Endodermal cell (in vitro differentiated cells): ENCODE results near the gene SEC31A. TPM values are rescaled to one million over a fixed set of nuclear protein-coding genes. Genes with fewer than 3 reads are reported as not detected.
"Not testable (repeated sequence)": the region's sequence is repeated elsewhere in the genome, so short reads cannot be mapped to it uniquely, and the experiment has no call there.

ENCODE experiments used
- DNase-seq: peaks from one replicate; pipeline ENCODE4 v3.0.0-alpha.2; 2017
- H3K27ac ChIP-seq: 2 replicates; pipeline ENCODE4 v1.5.1; 2013; ENCODE audit warnings: mild to moderate bottlenecking, low read depth, low read length, moderate library complexity
- H3K27me3 ChIP-seq: 2 replicates; pipeline ENCODE4 v1.6.1; 2013; ENCODE audit warnings: mild to moderate bottlenecking, low read length, moderate library complexity; ENCODE audit not compliant: insufficient read depth, control insufficient read depth, poor library complexity, severe bottlenecking
- H3K36me3 ChIP-seq: 2 replicates; pipeline ENCODE4 v1.7.0; 2013; ENCODE audit warnings: mild to moderate bottlenecking, low read length, moderate library complexity; ENCODE audit not compliant: control insufficient read depth, insufficient read depth
- H3K4me1 ChIP-seq: one replicate; pipeline ENCODE4 v1.7.0; 2013; ENCODE audit warnings: low read length; ENCODE audit not compliant: control insufficient read depth, insufficient read depth
- H3K4me3 ChIP-seq: 2 replicates; pipeline ENCODE4 v1.5.1; 2013; ENCODE audit warnings: mild to moderate bottlenecking, low read length, moderate library complexity
- H3K9ac ChIP-seq: 2 replicates; pipeline ENCODE4 v1.6.1; 2013; ENCODE audit warnings: mild to moderate bottlenecking, low read length, moderate library complexity; ENCODE audit not compliant: poor library complexity, severe bottlenecking; ENCODE audit errors: extremely low read depth
- H3K9me3 ChIP-seq: 2 replicates; pipeline ENCODE4 v1.6.1; 2013; ENCODE audit warnings: mild to moderate bottlenecking, low read length, moderate library complexity; ENCODE audit not compliant: control insufficient read depth
- H3K27ac Mint-ChIP-seq: 2 replicates; pipeline ENCODE4 v1.8.0; 2020; ENCODE audit warnings: mixed read lengths
- H3K27me3 Mint-ChIP-seq: 2 replicates; pipeline ENCODE4 v1.8.0; 2021; ENCODE audit warnings: mild to moderate bottlenecking, mixed read lengths; ENCODE audit not compliant: insufficient read depth
- H3K36me3 Mint-ChIP-seq: 2 replicates; pipeline ENCODE4 v1.8.0; 2020; ENCODE audit warnings: low read depth, mixed read lengths
- H3K4me1 Mint-ChIP-seq: 2 replicates; pipeline ENCODE4 v1.8.0; 2020; ENCODE audit warnings: mixed read lengths
- H3K4me3 Mint-ChIP-seq: 2 replicates; pipeline ENCODE4 v1.8.0; 2020; ENCODE audit warnings: mild to moderate bottlenecking, moderate library complexity, mixed read lengths
- H3K9me3 Mint-ChIP-seq: 2 replicates; pipeline ENCODE4 v1.8.0; 2020; ENCODE audit warnings: mild to moderate bottlenecking, mixed read lengths
- CTCF ChIP-seq: fragments of 200-600 bp; sonication (generic); conservative IDR thresholded peaks from 2 replicates; pipeline ENCODE4 v1.5.0; 2021; ENCODE audit warnings: antibody characterized with exemption, mild to moderate bottlenecking
- WGBS, 2 experiments: methylation state at CpG; one replicate each; pipeline versions ENCODE4 v1.1.5 to v1.1.7; 2013; ENCODE audit warnings: missing lambda C conversion rate in 2 of 2, mixed read lengths in 1 of 2; ENCODE audit not compliant: insufficient coverage in 1 of 2, insufficient read length in 1 of 2; 5-methylcytosine and 5-hydroxymethylcytosine counted together
- total RNA-seq, 2 donors: library from RNA; stranded (reverse); fragmentation: NEBNext Ultra II Directional in 1 of 2; extraction: Animal tissue kit (Norgen Biotek cat#: 25700) in 1 of 2; gene quantifications; 2 replicates in 1 of 2; 3 replicates in 1 of 2; pipeline ENCODE4 v1.2.1, GENCODE V29; 2021

SEC31A gene
- total RNA-seq, 2 donors from 2014 or later: 166 to 182 TPM

DNA sequence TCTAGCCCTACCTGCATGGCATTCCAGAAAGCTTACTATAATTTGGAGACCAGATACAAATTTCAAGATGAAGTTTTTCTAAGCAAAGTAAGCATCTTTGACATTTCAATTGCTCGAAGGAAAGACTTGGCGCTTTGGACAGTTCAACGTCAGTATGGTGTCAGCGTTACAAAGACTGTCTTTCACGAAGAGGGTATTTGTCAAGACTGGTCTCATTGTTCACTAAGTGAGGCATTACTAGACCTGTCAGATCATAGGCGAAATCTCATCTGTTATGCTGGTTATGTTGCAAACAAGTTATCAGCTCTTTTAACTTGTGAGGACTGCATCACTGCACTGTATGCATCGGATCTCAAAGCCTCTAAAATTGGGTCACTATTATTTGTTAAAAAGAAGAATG, 27.1 kb upstream of the SEC31A start:
- Mint-ChIP-seq H3K9me3 (no peaks in the 10 kb centered on the region), H3K27me3 (no peaks in the 10 kb centered on the region), H3K4me3 (no peak overlapping the region), H3K27ac (no peak overlapping the region), H3K36me3 (peaks cover 26% of the 10 kb centered on the region), H3K4me1 (no peaks in the 10 kb centered on the region)
- Histone ChIP-seq H3K27ac (no peak overlapping the region), H3K4me1 (no peaks in the 10 kb centered on the region), H3K9ac (no peak overlapping the region), H3K36me3 (peaks cover 30% of the 10 kb centered on the region), H3K9me3 (no peaks in the 10 kb centered on the region), H3K27me3 (no peaks in the 10 kb centered on the region), H3K4me3 (no peak overlapping the region)
- TF ChIP-seq CTCF: no peak
- DNase-seq: no peak
- WGBS, 2 experiments: 94 to 98% methylated on average over 7 of the region's 7 CpGs

GRCh38 chr4:82913968-82914367, 23.0 kb upstream of the SEC31A start:
- peaks cover 49% of the 10 kb centered on the region for H3K36me3 Mint-ChIP-seq

GRCh38 chr4:82913305-82913704, 22.4 kb upstream of the SEC31A start:
- H3K4me3 ChIP-seq: no peak overlapping the region
- Mint-ChIP-seq H3K27me3 (no peaks in the 10 kb centered on the region), H3K36me3 (peaks cover 47% of the 10 kb centered on the region), H3K27ac (no peak overlapping the region), H3K9me3 (no peaks in the 10 kb centered on the region), H3K4me3 (no peak overlapping the region), H3K4me1 (no peaks in the 10 kb centered on the region)
- no peaks in the 10 kb centered on the region for H3K27me3 ChIP-seq
- peaks cover 55% of the 10 kb centered on the region for H3K36me3 ChIP-seq
- DNase-seq: no peak
- H3K4me1 ChIP-seq: no peaks in the 10 kb centered on the region
- H3K9ac ChIP-seq: no peak overlapping the region
- TF ChIP-seq CTCF: no peak
- WGBS, 2 experiments: 83% methylated on average over 1 of the region's 2 CpGs; no CpG with 5 or more reads in 1 of the 2 experiments
- no peaks in the 10 kb centered on the region for H3K9me3 ChIP-seq
- no peak overlapping the region for H3K27ac ChIP-seq

More at GRCh38 chr4:82913968-82914367, 23.0 kb upstream of the SEC31A start:
- WGBS, 2 experiments: 100% methylated on average over 2 of the region's 2 CpGs
- H3K9me3 Mint-ChIP-seq, H3K27me3 Mint-ChIP-seq, H3K4me1 Mint-ChIP-seq, H3K4me1 ChIP-seq, H3K9ac ChIP-seq, H3K27me3 ChIP-seq, H3K27ac Mint-ChIP-seq, DNase-seq, H3K27ac ChIP-seq, H3K4me3 ChIP-seq, H3K4me3 Mint-ChIP-seq, H3K9me3 ChIP-seq: not testable (repeated sequence)
- H3K36me3 ChIP-seq: peaks cover 55% of the 10 kb centered on the region

GRCh38 chr4:82909326-82909725, 18.4 kb upstream of the SEC31A start:
- Mint-ChIP-seq H3K4me3 (no peak overlapping the region), H3K36me3 (peaks cover 58% of the 10 kb centered on the region), H3K27ac (no peak overlapping the region), H3K9me3 (no peaks in the 10 kb centered on the region), H3K4me1 (no peaks in the 10 kb centered on the region), H3K27me3 (no peaks in the 10 kb centered on the region)
- Histone ChIP-seq H3K9ac (no peak overlapping the region), H3K27me3 (no peaks in the 10 kb centered on the region), H3K4me3 (no peak overlapping the region), H3K36me3 (peaks cover 70% of the 10 kb centered on the region), H3K9me3 (no peaks in the 10 kb centered on the region), H3K4me1 (no peaks in the 10 kb centered on the region), H3K27ac (no peak overlapping the region)
- no peak for TF ChIP-seq CTCF
- WGBS, 2 experiments: 92% methylated on average over 1 of the region's 1 CpG; no CpG with 5 or more reads in 1 of the 2 experiments
- no peak for DNase-seq
